NCI-H446 treated with DMSO at 0.1 percent for 48 hours (cell line): ENCODE measurements around the gene ELOA.

ENCODE experiments used
- DNase-seq: peaks from one replicate; lab custom pipeline; 2025; lab: John Stamatoyannopoulos, UW

Gene ELOA, protein sequence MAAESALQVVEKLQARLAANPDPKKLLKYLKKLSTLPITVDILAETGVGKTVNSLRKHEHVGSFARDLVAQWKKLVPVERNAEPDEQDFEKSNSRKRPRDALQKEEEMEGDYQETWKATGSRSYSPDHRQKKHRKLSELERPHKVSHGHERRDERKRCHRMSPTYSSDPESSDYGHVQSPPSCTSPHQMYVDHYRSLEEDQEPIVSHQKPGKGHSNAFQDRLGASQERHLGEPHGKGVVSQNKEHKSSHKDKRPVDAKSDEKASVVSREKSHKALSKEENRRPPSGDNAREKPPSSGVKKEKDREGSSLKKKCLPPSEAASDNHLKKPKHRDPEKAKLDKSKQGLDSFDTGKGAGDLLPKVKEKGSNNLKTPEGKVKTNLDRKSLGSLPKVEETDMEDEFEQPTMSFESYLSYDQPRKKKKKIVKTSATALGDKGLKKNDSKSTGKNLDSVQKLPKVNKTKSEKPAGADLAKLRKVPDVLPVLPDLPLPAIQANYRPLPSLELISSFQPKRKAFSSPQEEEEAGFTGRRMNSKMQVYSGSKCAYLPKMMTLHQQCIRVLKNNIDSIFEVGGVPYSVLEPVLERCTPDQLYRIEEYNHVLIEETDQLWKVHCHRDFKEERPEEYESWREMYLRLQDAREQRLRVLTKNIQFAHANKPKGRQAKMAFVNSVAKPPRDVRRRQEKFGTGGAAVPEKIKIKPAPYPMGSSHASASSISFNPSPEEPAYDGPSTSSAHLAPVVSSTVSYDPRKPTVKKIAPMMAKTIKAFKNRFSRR

GRCh38 chr1:23743287-23744152 is at the start of gene ELOA:
ELOA (plus strand) TSS chr1:23743471; CDS start chr1:23743504, 33 bp downstream.
- DNase-seq, result peak; percentile 36

- no peak for DNase-seq
Observed at GRCh38 chr1:23693599-23693998, 49.7 kb upstream of the ELOA start.

- no peak for DNase-seq
Observed at GRCh38 chr1:23694371-23694770, 48.9 kb upstream of the ELOA start.

- DNase-seq, result no peak
Observed at GRCh38 chr1:23695667-23696066, 47.6 kb upstream of the ELOA start.

DNA sequence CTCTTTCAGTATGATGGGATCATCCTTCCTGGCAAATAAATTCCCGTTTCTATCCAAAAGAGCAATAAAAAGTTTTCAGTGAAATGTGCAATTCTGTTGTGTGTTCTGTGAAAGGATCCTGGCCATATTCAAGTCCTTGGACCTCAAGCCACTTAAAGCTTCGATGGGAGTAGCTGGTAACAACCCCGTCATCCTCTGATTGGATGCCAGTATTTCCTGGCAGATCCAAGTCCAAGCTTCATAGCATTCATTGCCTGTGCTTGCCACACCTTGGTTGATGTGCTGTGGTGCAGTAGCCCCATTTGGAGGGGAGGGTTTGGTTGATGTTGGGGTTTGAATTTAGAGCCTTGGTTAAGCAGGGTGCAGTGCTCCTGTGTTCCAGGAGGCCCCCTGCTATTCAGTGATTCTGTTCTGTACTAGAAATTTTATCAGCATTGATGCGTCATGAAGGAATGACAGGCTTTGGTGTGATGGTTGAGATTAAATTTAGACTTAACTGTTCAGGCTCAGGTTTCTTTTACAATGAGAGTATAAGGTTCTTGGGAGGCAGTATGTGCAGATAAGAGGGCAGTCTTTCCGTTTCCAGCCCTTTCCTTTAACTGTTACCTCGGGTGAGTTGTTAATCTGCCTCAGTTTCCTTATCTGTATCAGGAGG is 46.8 kb upstream of the ELOA start:
- no peak for DNase-seq

GRCh38 chr1:23698466-23698865 is 44.8 kb upstream of the ELOA start:
- DNase-seq, result no peak

DNA sequence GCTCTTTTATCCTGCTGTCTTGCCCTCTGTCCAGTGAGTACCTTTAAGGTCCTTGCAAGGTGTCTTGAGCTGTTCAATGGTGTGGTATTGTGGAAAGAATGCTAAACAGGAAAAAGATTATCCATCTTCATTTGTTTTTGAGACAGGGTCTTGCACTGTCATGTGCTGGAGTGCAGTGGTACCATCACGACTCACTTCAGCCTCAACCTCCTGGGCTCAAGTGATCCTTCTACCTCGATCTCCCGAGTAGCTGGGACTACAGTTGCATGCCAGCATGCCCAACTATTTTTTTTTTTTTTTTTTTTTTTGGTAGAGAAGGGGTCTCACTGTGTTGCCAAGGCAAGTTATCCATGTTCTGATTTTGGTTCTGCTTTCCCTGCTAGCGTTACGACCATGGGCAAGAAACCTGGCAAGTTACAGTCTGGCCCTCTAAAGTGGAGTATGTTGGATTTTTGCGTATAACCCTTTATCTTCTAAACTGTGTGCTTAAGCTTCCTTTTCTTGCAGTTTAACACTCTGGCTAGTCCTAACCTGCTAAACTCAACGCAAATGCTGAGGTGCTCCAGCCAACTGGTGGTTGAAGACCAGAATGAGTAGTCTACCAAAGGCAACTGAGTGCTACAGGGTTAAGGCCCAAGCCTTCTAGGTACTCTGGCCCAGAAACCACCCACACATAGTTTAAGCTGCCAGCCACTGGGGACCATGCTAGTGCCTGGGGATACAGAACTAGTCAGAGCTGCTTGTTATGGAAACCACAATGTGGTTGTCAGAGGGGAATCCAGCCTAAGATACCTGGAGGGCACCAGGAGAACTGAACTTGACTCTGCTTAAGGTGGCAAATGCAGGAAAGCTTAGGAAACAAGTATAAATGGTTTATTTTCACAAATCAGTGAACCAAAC is 43.7 kb upstream of the ELOA start:
- no peak for DNase-seq

GRCh38 chr1:23701310-23701709 is 42.0 kb upstream of the ELOA start:
- no peak for DNase-seq

- DNase-seq, result no peak
Observed at GRCh38 chr1:23701996-23702395, 41.3 kb upstream of the ELOA start.

- DNase-seq, result no peak
Observed at GRCh38 chr1:23704834-23705495, 38.3 kb upstream of the ELOA start.

- no peak for DNase-seq
Observed at GRCh38 chr1:23709229-23709628, 34.0 kb upstream of the ELOA start.

DNA sequence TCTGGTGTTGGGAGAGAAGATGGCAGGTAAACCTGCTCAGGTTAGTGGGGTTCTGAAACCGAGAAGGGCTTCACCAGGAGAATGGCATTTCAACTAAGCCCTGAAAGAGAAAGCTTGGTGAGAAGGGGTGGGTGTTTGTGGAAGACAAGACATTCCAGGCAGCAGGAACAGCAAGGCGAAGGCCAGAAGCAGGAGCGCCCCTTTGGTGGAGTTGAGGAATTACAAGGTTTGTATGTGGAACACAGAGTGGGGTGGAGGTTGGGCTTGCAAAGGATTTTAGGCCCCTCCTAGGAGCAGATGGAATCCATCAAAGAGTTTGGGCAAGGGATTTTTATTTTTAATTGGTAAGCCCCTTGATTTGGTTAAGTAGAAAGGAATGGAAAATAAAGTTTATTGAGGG is 24.8 kb upstream of the ELOA start:
- DNase-seq, result no peak

GRCh38 chr1:23719162-23719820 is 24.0 kb upstream of the ELOA start:
- peak; percentile 27 for DNase-seq

GRCh38 chr1:23720256-23720995 is 22.8 kb upstream of the ELOA start:
- DNase-seq, result no peak

- DNase-seq, result no peak
Observed at GRCh38 chr1:23722652-23723051, 20.6 kb upstream of the ELOA start.

GRCh38 chr1:23726686-23727085 is 16.6 kb upstream of the ELOA start:
- no peak for DNase-seq

GRCh38 chr1:23727362-23727811 is 15.9 kb upstream of the ELOA start:
- no peak for DNase-seq

- no peak for DNase-seq
Observed at GRCh38 chr1:23732363-23733224, 10.7 kb upstream of the ELOA start.
